NCI-H1436 (cell line): ENCODE data around the gene CSF1.
"Not testable (repeated sequence)": the region's sequence is repeated elsewhere in the genome, so short reads cannot be mapped to it uniquely, and the experiment has no call there.

Experiments
- DNase-seq: peaks from one replicate; lab custom pipeline; 2025; lab: John Stamatoyannopoulos, UW

CSF1 gene

GRCh38 chr1:109919303-109919702, 8.7 kb downstream of the CSF1 start:
- no peak for DNase-seq

DNA sequence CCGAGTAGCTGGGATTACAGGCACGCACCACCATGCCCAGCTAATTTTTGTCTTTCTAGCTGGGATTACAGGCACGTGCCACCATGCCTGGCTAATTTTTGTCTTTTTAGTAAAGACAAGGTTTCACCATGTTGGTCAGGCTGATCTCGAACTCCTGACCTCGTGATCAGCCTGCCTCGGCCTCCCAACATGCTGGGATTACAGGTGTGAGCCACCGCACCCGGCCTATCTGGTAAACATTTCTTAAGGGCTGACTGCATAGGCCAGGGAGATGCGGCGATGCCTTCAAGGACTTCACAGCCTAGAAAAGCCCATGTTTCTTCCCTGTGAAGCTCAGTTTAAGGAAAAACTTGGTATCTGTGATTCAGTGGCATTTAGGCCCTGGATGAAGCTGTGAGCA, 9.7 kb downstream of the CSF1 start:
- not testable (repeated sequence) for DNase-seq

DNA sequence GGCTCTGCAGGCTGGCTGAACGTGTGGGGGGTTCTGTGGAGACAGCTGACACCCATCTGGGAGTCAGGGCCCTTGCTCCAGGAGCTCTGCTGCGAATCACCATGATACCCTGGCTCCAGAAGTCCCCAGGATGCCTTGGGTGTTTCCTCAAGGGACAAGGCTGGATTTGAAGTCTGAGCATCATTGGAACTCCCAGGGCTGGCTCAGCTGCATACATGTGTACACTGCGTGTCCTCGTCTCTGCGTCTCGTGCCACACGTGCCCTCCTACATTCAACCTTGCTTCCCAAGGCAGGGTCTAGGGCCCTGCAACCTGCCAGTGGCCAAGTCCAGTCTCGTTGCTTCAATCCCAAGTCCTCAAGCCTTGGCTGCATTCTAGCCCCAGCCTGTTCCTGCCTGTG, 11.7 kb downstream of the CSF1 start:
- no peak for DNase-seq

DNA sequence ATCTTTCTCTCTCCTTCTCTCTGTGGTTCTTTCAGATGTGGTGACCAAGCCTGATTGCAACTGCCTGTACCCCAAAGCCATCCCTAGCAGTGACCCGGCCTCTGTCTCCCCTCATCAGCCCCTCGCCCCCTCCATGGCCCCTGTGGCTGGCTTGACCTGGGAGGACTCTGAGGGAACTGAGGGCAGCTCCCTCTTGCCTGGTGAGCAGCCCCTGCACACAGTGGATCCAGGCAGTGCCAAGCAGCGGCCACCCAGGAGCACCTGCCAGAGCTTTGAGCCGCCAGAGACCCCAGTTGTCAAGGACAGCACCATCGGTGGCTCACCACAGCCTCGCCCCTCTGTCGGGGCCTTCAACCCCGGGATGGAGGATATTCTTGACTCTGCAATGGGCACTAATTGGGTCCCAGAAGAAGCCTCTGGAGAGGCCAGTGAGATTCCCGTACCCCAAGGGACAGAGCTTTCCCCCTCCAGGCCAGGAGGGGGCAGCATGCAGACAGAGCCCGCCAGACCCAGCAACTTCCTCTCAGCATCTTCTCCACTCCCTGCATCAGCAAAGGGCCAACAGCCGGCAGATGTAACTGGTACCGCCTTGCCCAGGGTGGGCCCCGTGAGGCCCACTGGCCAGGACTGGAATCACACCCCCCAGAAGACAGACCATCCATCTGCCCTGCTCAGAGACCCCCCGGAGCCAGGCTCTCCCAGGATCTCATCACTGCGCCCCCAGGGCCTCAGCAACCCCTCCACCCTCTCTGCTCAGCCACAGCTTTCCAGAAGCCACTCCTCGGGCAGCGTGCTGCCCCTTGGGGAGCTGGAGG, 12.7 kb downstream of the CSF1 start:
- no peak for DNase-seq

DNA sequence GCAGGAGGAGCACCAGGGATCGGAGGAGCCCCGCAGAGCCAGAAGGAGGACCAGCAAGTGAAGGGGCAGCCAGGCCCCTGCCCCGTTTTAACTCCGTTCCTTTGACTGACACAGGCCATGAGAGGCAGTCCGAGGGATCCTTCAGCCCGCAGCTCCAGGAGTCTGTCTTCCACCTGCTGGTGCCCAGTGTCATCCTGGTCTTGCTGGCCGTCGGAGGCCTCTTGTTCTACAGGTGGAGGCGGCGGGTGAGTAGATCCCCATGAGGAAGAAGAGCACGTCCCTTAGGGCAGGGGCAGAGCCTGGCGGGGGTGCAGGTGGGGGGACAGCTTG, 13.3 kb downstream of the CSF1 start:
- DNase-seq, result no peak

- DNase-seq, result no peak
These were observed 13.7 kb downstream of the CSF1 start for GRCh38 chr1:109924316-109924715.

GRCh38 chr1:109925159-109925990, 14.7 kb downstream of the CSF1 start:
- no peak for DNase-seq

DNA sequence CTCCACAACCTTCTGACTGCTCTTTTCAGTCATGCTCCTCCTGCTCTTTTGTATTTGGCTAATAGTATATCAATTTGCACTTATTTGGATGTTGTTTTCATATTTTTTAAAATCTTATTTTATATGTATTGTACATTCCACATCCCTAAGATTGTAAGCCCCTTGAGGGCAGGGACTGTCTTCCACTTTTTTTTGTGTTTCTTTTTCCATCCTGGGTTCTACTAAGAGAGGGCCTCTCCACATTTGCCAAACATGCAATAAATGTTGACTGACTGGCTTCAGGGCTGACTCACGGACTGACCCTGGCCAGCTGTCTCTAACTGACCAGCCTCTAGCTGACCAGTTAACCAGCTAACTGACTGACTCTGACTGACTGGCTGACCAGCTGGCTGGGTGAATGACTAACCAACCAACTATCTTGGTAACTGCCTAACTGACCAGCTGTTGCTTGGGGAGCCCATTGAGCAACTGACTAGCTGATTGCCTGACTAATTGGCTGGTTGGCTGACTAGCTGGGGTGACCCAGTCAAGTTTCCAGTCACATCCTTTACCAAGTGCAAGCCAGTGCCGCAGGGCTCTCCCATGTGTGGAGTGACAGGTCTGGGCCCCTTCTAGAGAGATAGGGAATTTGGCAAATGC, 16.1 kb downstream of the CSF1 start:
- no peak for DNase-seq

DNA sequence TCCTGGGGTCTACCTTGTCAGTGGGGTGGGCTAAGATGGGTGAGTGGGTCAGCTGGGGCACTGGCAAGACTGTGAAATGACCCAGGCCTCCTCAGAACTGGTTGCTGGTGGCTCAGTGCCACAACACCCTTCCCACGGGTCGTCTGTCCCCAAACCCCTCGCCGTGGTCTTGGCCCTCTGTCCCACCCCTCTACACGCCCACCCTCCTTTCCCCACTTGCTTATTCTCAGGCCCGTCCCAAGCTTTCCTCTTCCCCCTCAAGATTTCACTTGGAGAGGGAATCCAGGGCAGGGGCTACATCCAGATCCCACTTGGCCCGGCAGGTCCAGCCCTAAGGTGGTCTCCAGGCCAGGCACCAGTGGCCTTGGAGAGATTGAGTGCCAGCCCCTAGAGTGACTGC, 16.7 kb downstream of the CSF1 start:
- no peak for DNase-seq

DNA sequence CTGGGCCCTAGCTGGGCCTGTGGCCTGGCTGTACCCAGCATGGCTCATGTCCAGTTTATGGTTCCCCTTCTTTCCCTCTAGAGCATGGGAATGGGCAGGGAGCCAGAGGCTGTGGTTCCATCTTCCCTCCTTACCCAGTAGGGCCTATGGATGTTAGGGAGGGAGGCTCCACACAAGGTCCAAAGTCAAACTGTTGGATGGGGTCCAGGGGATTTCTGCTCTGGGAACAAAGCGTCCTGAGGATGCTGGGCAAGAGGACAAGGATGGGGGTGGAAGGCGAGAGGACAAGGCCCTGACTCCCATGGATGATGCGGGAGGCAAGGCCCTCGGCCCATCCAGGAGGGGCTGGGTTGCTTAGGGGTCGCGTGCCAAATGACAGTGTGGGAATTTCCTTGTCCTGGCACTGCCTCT, 17.3 kb downstream of the CSF1 start:
- DNase-seq, result no peak

- no peak for DNase-seq
These were observed 18.0 kb downstream of the CSF1 start for GRCh38 chr1:109928591-109929111.

- no peak for DNase-seq
These were observed 18.5 kb downstream of the CSF1 start for GRCh38 chr1:109929170-109929569.

DNA sequence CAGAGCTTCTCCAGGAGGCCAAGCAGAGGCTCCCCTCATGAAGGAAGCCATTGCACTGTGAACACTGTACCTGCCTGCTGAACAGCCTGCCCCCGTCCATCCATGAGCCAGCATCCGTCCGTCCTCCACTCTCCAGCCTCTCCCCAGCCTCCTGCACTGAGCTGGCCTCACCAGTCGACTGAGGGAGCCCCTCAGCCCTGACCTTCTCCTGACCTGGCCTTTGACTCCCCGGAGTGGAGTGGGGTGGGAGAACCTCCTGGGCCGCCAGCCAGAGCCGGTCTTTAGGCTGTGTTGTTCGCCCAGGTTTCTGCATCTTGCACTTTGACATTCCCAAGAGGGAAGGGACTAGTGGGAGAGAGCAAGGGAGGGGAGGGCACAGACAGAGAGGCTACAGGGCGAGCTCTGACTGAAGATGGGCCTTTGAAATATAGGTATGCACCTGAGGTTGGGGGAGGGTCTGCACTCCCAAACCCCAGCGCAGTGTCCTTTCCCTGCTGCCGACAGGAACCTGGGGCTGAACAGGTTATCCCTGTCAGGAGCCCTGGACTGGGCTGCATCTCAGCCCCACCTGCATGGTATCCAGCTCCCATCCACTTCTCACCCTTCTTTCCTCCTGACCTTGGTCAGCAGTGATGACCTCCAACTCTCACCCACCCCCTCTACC, 19.1 kb downstream of the CSF1 start:
- DNase-seq, result no peak

DNA sequence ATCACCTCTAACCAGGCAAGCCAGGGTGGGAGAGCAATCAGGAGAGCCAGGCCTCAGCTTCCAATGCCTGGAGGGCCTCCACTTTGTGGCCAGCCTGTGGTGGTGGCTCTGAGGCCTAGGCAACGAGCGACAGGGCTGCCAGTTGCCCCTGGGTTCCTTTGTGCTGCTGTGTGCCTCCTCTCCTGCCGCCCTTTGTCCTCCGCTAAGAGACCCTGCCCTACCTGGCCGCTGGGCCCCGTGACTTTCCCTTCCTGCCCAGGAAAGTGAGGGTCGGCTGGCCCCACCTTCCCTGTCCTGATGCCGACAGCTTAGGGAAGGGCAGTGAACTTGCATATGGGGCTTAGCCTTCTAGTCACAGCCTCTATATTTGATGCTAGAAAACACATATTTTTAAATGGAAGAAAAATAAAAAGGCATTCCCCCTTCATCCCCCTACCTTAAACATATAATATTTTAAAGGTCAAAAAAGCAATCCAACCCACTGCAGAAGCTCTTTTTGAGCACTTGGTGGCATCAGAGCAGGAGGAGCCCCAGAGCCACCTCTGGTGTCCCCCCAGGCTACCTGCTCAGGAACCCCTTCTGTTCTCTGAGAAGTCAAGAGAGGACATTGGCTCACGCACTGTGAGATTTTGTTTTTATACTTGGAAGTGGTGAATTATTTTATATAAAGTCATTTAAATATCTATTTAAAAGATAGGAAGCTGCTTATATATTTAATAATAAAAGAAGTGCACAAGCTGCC, 19.8 kb downstream of the CSF1 start:
- DNase-seq, result no peak

DNA sequence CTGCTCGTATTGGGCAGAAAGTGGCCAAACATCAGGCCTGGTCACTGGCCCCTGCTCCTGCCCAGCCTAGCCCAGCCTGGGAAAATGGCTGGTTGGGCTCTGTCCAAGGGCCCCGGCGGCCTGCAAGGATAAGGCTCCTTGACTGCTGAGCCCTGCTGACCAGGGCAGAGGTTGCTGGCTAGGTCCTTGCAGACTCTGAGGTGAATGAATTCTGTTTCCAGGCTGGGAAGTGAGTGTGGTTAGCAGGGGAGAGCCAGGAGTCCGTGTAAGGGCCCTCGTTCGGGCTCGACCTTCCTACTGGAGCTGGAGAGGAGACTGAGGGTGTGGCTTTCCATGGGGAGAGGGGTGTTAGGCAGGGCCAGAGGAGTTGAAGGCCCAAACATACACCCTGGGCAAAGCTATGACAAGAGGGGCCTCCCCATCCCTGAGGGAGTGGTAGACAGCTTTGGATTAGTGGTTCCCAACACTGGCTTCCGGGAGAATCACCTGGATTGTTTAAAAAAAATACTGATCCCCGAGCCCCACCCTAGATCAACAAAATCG, 20.6 kb downstream of the CSF1 start:
- DNase-seq, result no peak

DNA sequence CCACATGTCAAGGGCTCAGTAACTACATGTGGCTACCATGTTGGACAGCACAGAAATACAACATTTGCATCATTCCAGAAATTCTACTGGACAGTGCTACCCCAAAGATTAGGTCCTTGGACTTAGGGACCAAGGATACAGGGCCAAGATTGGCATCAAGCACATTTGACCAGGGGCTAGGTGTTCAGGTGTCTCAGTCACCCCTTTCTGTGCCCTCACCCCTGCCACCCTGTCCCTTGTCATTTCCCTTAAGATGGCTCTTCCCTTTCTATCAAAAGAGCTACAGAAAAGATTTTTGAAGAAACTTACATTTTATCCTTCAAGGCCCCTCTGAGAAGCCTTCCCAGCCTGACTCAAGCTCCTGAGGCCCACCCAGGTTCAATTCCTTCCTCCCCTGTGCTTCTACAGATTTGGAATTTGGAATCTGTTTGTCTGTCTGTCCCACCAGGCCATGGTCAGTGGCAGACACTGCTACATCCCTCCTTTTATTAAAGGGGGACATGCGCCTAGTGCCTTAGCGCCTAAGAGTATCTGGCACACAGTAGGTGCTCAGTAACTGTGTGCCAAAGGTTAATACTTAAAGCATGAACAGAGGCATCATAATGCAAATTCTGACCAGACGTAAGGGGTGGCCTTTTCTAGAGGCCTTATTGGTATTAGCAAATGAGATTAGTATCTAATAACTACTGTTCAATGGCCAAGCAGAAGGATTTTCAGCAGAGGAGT, 21.4 kb downstream of the CSF1 start:
- no peak for DNase-seq

GRCh38 chr1:109932679-109933078, 22.0 kb downstream of the CSF1 start:
- no peak for DNase-seq

GRCh38 chr1:109933856-109934711, 23.4 kb downstream of the CSF1 start:
- DNase-seq, result no peak

DNA sequence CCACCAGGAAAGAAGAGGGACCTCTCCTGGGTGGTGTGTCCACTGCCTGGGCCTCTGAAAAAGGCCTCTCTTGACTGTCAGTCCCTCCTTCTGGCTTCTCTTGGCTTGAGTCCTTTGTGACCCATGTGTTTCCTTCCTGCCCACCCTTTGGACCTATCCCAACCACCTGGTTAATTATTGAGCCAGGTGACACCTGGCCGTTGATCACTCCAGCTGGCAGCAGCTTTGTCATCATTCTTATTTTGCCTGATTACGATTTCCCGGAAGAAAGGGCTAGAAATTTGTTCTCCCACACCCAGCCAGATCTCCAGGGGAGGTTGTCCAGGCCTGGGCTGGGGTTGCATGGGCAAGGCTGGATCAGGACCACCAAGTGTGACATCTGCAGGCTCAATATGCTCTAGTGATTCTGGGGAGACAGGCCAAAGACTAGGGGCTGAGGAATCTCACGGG, 24.8 kb downstream of the CSF1 start:
- no peak for DNase-seq
